Hypothalamus (tissue), 51 donors: ENCODE results near the gene OFD1.
A peak's percentile ranks its signal among the peaks of the same experiment; 100 is the strongest.

Source experiments
- DNase-seq, 51 donors: peaks; one replicate each; lab custom pipeline; 2025; lab: John Stamatoyannopoulos, UW

Gene OFD1

DNA sequence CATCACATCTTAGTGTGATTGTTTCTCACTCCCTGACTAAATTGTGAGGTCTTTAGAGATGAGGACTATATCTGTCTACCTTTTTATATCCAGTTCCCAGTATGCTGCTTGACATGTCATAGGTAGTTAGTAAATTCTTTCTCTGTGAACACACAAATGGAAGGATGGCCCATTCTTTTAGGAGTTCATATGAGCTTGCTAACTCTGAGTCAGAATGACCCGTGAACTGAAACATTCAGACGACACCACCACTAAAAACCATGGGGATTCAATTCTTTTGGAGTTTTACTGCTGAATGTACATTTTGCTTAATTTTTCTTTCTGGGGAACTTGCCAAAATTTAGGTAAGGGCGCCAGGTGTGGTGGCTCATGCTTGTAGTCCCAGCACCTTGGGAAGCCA lies 13.9 kb downstream of the OFD1 start:
- no peak for DNase-seq

DNA sequence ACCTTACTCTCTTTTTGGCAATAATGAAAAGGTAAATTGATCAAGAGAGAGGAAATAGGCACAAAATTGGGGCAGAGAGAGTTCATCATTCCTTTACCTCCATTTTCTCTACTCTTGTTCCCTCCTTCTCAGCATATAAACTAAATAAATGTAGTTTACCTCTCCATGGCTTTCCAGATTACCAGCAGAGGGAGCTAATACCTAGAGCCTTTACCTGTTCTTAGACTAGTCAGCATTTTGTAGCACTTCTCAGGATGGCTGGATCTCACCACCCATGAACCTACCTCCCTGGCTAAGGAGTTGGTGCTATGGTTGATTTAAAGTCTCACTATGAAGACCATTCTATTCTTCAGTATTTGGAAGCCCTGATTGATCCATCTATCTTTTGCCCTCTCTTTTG lies 15.7 kb downstream of the OFD1 start:
- no peak for DNase-seq

DNA sequence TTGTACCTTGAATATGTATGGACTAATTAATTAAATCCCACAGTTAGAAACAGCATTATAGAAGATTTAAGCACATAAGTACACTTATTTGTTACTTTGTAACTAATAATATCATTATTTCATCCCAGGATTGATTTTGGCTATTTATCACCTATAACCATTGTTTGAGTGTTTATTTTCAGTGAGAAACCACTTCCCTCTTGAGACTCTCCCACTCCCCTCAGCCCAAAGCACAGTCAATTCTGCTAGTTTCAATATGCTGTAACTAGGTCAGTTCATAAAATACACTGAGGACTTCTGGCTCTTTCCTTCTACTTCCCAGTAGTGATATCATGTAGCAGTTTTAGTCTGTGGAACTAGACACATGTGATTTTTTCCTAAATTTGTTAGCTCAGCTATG lies 16.3 kb downstream of the OFD1 start:
- no peak for DNase-seq

DNA sequence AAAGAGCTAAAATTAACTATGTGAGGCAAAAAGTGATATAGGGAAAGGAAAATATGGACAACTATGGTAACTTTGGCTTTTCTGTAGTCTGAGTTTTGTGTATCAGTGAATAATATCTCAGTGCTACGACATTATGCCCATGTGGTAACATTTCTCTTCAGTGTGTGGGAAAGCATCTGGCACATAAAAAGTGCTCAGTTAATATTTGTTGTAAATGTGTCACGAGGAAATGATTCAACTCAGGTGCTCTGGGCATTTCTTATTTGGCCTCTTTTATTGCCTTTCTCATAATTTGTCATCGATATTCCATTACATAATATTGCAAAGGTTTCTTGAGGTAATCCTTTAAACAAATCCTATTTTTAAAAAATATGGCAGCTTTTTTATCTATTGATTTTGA lies 17.6 kb downstream of the OFD1 start:
- no peak for DNase-seq

DNA sequence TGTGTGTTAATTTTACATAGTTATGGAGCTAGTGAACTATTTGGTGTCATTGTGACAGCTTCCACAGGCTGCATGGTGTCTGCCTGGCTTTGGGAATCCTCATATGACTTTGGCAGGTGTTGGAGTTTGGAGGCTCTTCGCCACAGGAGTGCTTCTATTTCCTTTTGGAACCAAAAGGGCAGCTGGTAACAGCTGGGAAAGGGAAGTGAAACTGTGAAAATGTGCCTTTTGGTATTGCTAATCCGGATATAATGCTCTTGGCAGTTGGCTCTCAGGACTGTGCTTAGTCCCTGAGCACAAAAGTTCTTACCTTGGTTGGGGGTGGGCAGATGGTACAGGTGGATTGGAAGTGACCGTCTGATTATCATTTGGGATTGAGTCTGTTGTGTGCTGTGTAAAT lies 18.1 kb downstream of the OFD1 start:
- no peak for DNase-seq

DNA sequence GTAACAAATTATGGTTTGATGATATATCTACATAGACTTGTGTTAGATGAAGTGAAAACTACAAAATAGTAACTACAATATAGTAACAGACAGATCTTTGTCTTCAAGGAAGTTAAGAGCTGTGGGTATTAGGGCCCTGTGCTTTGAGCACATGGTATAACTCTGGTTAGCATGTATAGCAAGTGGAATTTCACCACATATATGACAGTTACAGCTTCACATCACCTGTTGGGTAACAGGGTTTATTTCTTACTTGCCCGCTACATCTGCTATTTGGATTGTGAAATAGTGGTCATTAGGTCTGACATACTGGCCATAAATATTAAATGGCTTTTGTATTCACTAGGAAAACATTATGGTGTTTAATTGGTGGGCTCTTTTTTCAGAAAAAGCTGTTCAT lies 20.2 kb downstream of the OFD1 start:
- DNase-seq: no peak

DNA sequence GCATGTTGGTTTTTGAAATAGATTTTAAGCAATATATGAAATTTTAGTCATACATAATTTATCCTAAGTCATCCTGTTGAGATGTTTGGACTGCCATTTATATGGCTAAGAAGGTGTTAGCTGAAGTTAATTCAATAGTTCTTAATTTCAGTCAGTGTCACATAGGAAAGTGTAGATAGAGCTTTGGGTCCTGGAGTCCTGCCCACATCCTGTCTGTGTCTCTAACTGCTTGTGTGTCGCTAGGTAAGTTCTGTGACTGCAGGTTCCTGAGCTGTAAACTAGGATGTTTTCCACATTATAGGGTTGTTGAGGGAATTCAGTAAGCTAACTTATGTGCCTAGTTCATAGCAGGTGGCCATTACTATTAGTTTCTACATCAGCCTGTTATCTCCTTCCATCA lies 20.7 kb downstream of the OFD1 start:
- DNase-seq: no peak

DNA sequence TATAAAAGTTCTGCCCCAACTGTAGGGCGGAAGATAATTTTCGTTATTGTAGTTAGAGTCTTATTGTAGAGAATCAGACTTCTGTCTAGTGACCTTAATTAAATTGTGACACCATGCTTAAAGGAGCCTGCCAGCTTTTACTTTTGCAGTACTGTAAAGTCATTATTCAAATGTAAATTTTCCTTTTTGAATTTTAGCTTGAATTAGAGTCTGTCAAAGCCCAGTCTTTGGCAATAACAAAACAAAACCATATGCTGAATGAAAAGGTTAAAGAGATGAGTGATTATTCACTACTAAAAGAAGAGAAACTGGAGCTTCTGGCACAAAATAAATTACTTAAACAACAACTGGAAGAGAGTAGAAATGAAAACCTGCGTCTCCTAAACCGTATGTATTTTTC lies 21.8 kb downstream of the OFD1 start:
- no peak for DNase-seq

DNA sequence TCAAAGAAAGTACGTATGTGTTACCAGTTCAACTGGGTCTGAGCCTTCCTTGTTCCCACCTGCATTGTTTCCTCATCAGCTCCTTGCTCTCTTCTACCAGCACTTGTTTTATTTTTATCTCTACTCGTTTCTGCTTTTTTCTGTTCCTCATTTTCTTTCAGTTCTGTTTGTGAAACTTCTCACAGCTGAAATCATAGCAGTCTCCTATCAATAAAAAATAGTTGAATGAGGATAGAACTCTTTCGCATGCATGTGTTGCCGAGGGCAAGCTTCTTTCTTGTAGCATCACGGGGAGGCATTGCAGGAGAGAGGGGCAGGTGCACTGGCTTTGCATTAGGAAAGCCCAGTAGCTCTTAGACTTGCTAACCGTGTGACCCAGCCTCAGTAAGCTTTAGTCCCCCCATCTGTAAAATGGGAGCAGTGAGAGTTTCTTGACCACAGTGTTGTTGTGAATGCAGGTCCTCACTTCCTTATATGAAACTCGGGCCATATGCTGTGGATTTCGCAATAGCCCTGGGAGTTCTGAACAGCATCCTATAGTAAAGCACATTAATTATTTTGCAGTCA lies 24.7 kb downstream of the OFD1 start:
- no peak for DNase-seq

DNA sequence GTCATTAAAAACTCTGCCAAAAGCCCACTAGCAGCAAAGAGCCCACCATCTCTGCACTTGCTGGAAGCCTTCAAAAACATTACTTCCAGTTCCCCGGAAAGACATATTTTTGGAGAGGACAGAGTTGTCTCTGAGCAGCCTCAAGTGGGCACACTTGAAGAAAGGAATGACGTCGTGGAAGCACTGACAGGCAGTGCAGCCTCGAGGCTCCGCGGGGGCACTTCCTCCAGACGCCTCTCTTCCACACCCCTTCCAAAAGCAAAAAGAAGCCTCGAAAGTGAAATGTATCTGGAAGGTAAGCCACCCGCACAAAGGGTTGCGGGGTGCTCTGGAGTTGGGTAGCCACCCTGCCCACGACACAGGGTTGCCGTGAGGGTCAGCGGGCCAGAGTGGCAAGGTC lies 25.9 kb downstream of the OFD1 start:
- DNase-seq: no peak

DNA sequence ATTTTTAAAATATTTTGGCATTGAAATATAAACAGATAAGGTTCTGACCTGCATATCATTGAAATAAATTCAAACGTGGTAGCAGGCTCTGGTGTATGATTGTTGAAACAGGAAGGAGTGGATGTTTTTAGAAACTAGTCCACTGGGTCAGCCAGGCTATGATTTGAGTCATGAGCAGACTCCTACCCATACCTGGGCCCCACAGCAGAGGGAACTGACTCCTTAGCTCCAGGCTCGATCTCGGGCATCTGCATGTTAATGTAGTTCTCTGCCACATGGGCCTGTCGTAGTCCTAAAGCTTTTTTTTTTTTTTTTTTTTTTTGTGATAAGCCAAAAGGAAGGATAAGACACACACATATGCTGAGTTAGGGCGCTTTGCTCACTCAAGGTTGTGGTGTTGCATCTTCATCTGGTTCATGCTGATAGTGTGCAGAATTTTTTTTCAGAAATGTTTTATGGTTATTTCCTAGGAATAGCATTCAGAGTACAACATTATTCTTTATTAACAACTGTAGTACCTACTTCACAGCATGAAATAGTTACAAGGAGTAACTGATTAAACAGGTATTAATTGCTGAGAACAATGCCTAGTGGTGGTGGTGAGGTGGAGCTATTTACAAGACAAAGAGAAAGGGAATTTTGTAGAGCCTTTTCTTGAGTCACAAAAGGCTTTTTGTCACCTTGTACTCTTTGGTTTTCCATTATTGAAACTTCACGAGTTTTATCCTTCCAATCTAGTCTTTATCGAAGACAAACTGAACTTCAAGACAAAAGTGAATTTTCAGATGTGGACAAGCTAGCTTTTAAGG lies 27.3 kb downstream of the OFD1 start:
- no peak for DNase-seq

DNA sequence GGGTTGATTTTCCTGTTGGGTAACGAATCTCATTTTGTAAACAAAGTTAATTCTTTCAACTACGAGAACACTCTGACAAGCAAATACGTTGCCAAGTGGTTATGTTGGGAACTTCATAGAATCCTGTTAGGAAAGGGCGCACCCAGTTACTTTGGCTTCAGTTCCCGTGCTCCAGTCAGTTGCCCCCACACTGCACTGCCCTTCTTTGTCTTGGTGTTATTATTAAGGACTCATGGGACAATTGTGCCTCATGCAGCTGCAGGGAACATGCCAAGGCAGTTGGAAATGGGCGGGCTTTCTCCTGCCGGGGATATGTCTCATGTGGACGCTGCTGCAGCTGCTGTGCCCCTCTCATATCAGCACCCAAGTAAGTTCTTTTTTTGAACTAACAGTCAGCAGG lies 28.9 kb downstream of the OFD1 start:
- DNase-seq: peak in 33 of 51 donors; percentile 0 to 60 (median 18)

DNA sequence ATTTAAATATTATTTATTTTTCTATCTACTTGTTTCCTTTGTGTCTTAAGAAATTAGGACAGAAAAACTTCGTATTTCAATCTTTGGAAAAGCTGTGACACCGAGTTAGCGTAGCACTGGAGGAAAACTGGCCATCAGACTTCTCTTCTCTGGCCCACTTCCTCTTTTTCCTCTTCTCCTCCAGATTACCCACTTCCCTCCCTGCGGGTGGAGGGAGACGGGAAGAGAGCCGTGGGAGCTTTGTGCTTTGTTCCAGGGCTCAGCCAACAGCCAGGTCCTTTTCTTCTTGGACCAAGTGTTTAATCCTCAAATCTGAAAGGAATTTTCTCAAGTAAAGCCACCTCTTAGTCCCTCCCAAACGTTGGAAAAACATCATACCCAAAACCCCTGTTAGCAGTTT lies 29.7 kb downstream of the OFD1 start:
- peak in 5 of 51 donors; percentile 2 to 33 (median 13) for DNase-seq

DNA sequence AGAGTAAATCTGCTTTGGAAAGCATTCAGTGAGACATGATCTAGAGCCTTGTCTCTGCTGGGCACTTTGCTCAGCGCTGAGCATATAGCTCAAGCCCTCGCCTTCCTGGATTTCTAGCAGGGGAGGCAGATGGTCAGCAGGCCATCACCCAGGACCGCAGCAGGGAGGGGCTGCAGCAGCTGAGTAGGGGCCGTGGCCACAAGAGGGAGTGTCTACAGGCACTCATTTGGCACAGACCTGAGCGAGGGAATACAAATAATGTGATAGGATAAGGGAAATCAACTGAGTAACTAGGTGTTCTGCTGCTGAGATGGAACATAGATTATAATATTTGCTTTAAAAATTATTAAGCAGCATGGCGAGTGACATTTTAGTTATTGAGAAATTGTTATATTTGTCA lies 30.2 kb downstream of the OFD1 start:
- peak in 27 of 51 donors; percentile 1 to 42 (median 18) for DNase-seq

DNA sequence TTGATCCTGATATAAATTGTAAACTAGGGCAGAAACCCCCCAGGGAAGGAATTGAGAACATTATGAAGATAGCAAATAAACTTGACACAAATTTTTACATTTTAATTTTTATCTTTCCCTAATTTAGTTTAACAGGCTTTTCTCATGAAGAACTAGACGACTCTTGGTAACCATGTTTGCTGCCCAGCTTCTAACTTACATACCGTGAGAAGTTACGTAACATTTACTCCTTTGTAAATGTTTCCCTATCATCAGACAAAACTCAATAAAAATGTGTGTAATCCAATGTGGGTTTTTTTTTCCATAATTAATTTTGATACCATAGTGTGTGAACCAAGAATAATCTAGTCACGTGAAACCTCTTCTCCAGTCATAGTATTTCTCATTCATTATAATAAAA lies 34.4 kb downstream of the OFD1 start:
- no peak for DNase-seq

DNA sequence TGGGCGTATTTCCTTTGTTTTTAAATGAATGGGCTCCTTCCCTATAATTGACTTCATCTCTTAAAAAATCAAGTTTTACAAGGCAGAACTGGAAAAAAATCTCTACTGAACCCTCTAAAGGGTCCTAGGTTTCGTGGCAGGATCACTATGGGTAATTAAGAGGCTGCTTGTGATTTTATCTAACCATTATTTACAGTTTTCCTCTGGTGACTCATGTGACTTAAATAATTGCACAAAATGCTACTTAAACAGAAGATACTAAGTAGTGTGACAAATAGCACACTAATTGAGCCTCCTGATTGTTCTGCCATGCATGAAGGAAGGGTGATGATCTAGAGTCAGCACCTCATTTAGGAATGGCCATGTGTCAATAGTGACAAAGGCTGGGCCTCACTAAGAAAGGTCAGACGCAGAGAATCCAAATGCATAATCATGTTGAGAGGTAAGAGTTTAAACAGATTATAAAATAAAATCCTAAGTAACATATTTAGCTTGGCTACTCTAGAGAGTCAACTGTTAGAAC lies 35.5 kb downstream of the OFD1 start:
- DNase-seq: no peak

DNA sequence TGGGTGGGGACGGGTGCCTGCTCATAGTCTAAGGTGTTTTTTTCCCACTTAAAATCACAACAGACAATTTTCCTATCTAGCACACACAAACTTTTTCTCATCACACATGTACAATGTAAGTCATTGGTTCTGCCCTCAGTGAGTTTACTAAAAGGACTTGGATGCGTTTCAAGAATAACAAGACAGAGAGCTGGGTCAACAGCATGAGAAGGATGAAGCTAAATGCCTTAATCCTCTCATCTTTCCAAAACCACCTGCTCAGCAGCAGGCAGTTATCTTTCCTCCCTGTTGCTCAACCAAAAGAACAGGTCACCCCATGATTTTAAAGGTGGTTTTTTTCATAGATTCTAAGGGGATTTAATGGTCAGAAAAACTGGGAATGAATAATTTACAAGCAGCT lies 40.1 kb downstream of the OFD1 start:
- DNase-seq: no peak

DNA sequence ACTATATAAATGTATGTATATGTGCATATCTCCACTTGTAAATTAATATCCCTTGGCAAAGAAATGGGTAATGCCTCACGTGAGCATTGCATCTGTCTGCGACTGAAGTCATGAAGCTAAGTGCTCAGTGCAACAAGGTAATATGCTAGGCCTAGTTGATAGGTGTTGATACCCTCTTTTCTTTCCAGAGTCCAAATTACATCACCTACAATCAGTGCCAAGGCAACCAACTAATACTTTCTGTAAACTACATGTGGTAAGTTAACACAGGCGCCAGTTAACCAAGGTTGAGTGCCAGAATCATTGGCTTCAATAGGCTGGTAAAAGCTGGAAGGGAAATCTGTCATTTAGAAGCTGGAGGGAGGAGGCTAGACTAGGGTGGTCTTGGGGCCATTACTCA lies 41.3 kb downstream of the OFD1 start:
- DNase-seq: no peak

DNA sequence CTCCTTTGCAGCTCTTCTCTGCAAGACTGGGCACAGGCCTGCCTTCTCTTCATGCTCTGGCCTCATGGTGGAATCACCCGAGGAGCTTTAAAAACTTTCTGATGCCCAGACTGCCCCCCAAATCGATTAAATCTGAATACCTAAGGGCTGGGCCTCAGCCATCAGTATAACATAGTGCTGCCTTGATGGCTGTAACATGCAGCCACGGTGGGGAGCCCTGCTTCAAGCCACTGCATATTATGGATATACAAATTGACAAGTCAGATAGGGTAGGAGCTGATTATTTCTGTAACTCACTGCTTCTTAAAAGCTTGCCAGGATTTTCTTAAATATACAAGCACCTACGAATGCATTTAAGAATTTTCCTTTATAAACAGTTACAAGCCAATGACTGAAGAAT lies 41.8 kb downstream of the OFD1 start:
- DNase-seq: peak in 1 of 51 donors; percentile 16

DNA sequence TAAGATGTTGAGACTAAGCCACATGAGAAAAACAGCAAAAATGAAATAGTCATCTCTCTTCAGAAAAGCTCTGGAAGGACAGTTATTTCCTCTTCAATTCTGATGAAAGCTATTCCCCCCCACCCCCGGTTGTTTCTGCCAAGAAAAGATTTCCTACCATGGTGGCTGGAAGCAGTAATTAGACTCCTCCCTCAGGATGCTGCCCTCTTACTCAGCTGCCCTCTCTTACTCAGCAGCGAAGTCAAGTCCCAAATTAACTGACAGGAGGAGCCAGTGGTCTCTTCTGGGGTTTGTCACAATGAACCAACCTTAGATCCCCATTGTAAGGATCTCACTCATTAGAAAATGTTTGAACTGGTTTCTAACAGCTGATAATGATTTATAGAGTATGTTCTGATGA lies 44.4 kb downstream of the OFD1 start:
- no peak for DNase-seq

DNA sequence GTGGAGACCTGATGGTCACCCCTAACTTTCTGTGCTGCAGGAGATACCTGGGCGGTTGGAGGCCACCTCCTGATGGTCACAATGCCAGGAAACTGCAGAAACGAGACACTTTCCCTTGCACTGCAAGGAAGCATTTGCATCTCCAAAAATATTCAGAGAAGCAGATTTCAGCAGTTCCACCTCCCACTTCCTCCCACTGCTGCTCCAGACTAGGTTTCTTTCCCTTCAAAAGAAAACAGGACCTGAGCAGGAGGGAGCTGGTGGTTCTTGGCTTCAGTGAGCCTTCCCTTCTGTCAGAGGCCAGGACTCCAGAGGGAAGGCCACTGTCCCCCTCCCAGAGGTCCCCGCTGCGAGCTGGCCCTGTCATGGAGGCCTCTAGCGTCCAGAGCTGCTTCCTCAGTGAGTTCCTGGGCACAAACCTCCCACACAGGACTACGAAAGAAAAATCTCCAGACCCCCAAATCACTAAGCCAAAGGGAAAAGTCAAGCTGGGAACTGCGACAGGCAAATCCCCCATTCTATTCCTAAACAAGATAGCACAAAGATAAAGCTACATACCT lies 46.4 kb downstream of the OFD1 start:
- DNase-seq: peak in 1 of 51 donors; percentile 9

DNA sequence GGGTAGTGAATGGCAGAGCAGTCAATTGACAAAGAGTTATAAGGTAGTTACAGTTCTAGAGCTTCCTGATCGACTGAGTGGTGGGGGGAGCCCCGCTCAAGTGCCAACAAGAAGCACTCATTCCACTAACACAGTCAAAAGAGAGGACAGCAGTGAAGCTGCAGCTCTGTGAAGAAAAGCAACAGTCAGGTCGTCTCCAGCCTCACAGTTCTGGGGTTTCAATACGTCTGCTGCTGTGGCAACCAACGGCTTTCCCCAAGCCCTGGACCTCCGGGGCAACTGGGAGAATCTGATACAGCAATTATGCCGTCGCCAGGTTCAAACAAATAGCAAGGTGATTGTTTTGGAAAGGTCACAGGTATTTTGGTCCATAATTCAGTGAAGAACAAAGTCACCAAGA lies 51.5 kb downstream of the OFD1 start:
- DNase-seq: no peak
